Effector memory CD8-positive, alpha-beta T cell (primary cell): ENCODE results near the gene TCF7L1.

ENCODE experiments used
- ATAC-seq: fragments of 150-1000 bp; cut with Tn5 transposase; replicated peaks from 2 replicates; pipeline ENCODE4 v1.10.0; 2021; ENCODE audit warnings: mild to moderate bottlenecking, moderate library complexity
- DNase-seq, 3 experiments: peaks; one replicate each; pipeline ENCODE4 v3.0.0; 2021
- H3K27ac Mint-ChIP-seq, 2 donors: one replicate each; pipeline ENCODE4 v1.8.0; 2022; ENCODE audit warnings: mild to moderate bottlenecking in 2 of 2, mixed read lengths in 2 of 2, moderate library complexity in 2 of 2
- H3K27me3 Mint-ChIP-seq, 2 donors: one replicate each; pipeline ENCODE4 v1.8.0; 2022; ENCODE audit warnings: mixed read lengths in 2 of 2
- H3K36me3 Mint-ChIP-seq: one replicate; pipeline ENCODE4 v1.8.0; 2022; ENCODE audit warnings: mild to moderate bottlenecking, moderate library complexity, mixed read lengths; ENCODE audit not compliant: insufficient read depth
- H3K4me1 Mint-ChIP-seq, 2 donors: one replicate each; pipeline ENCODE4 v1.8.0; 2022; ENCODE audit warnings: low read depth in 2 of 2, mixed read lengths in 2 of 2
- H3K4me3 Mint-ChIP-seq, 2 donors: one replicate each; pipeline ENCODE4 v1.8.0; 2022; ENCODE audit warnings: mild to moderate bottlenecking in 2 of 2, mixed read lengths in 2 of 2, moderate library complexity in 2 of 2
- H3K9me3 Mint-ChIP-seq, 2 donors: one replicate each; pipeline ENCODE4 v1.8.0; 2022; ENCODE audit warnings: mixed read lengths in 2 of 2
- total RNA-seq, 9 experiments: gene quantifications; one replicate each; lab custom pipeline; 2026; lab: John Stamatoyannopoulos, UW

Gene TCF7L1
- 0 to 0.12 (median 0) reads per million in 9 experiments for total RNA-seq

DNA sequence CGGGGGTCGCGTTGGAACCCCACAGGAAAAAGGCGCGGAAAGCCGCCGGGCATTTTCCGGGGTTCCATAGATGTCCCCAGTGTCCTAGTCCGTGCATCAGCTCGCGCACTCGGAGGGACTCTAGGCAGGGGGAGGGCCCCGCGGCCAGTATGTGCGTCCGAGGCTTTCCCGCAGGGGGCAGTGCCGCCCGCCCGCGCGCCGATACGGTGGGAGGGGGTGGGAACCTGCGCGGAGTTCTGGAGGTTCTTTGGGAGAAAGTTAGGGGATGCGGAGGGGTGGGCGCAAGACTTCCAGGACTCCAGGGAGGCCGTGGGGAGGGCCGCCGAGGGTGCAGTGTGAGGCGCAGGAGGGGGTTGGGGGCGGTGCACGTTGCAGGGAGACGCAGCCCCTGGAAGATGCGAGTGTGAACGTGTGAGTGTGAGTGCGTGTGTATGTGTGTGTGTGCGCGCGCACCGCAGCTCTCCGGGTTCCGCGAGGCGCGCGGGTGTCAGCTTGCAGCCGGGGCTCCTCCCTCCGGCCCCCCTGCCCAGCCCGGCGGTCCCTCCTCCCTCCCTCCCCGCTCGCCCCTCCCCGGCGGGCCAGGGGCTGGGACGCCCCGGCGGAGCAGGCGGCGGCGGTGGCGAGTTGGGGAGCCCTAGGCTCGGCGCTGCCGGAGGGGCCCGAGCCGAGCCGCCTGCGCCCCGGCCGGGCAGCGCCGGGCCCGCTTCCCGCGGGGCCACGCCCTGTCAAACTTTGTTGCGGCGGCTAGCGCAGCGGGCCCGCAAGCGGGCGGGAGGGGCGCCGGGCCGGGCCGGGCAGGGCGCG lies at the start of gene TCF7L1:
TSS of gene TCF7L1 (plus strand) at position 559 of the 804 bp plus-strand sequence. CDS start 293 bp downstream, outside the sequence.
- Mint-ChIP-seq H3K27me3 (peaks cover 48 to 68% of the 10 kb centered on the region in 2 donors), H3K4me3 (peak within 1 kb of the TSS; percentile 73 to 78), H3K9me3 (no peaks in the 10 kb centered on the region), H3K27ac (no peak within 1 kb of the TSS), H3K4me1 (peaks cover 3 to 5% of the 10 kb centered on the region in 2 donors), H3K36me3 (peaks cover 3% of the 10 kb centered on the region)
- DNase-seq (peak in 2 of 3 experiments; percentile 6 to 16), ATAC-seq (peak; percentile 64)

- DNase-seq (no peak), ATAC-seq (no peak)
- Mint-ChIP-seq H3K9me3 (peaks cover 1 to 5% of the 10 kb centered on the region in 2 donors), H3K27me3 (peaks cover 46 to 58% of the 10 kb centered on the region in 2 donors), H3K27ac (no peak overlapping the region), H3K4me3 (no peak overlapping the region), H3K36me3 (no peaks in the 10 kb centered on the region), H3K4me1 (no peaks in the 10 kb centered on the region)
Observed at GRCh38 chr2:85085563-85085962, 47.6 kb upstream of the TCF7L1 start.

DNA sequence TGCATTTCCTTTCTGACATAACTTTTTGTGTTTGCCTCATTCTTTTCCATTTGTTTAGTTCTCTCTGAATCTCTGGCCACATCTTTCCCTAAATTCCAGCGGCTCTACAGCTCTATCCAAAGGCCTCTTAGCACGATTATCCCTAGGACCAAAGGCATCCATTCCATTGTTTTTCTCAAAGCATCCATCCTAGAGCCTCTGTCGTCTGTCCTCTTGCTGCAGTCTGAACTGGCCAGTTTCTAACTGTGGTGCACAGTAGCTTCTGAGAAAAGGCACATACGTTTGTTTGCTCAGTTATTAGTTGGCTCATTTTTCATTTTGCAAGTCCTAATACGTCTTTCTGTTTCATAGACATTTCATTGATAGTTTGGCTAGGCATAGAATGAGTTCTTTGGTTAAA lies 45.7 kb upstream of the TCF7L1 start:
- DNase-seq = no peak
- Mint-ChIP-seq H3K4me3 (no peak overlapping the region), H3K27ac (no peak overlapping the region), H3K27me3 (peaks cover 42 to 47% of the 10 kb centered on the region in 2 donors), H3K36me3 (no peaks in the 10 kb centered on the region), H3K9me3 (peaks cover 1 to 5% of the 10 kb centered on the region in 2 donors), H3K4me1 (no peaks in the 10 kb centered on the region)
- ATAC-seq = no peak

DNA sequence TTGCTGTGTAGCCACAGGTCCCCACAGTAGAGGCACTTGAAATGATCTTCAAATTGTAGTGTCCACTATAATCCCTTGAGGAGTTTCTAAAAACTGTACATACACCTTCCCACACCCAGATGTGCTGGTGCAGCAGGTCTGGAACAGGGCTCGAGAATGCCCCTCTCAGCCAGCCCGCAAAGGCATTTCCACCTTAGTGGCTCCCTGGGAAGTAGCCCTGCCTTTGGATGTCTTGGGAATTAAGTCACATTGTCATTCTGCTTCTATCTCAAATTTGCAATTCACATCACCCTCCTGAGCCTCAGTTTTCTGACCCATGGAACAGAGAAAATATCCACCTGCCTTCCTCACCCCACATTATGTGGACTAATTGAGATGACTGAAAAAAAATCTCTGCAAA lies 44.3 kb upstream of the TCF7L1 start:
- Mint-ChIP-seq H3K9me3 (no peaks in the 10 kb centered on the region), H3K4me1 (no peaks in the 10 kb centered on the region), H3K36me3 (no peaks in the 10 kb centered on the region), H3K27ac (no peak overlapping the region), H3K4me3 (no peak overlapping the region), H3K27me3 (peaks cover 29 to 33% of the 10 kb centered on the region in 2 donors)
- DNase-seq (no peak), ATAC-seq (no peak)

GRCh38 chr2:85089585-85089984 lies 43.6 kb upstream of the TCF7L1 start:
- Mint-ChIP-seq H3K4me1 (no peaks in the 10 kb centered on the region), H3K36me3 (no peaks in the 10 kb centered on the region), H3K4me3 (no peak overlapping the region), H3K27ac (no peak overlapping the region), H3K9me3 (no peaks in the 10 kb centered on the region), H3K27me3 (peaks cover 24 to 27% of the 10 kb centered on the region in 2 donors)
- no peak for ATAC-seq
- DNase-seq = no peak

GRCh38 chr2:85091838-85092237 lies 41.4 kb upstream of the TCF7L1 start:
- Mint-ChIP-seq H3K4me3 (no peak overlapping the region), H3K4me1 (no peaks in the 10 kb centered on the region), H3K27ac (no peak overlapping the region), H3K9me3 (no peaks in the 10 kb centered on the region), H3K36me3 (no peaks in the 10 kb centered on the region), H3K27me3 (peaks cover 35 to 43% of the 10 kb centered on the region in 2 donors)
- DNase-seq (no peak), ATAC-seq (no peak)

DNA sequence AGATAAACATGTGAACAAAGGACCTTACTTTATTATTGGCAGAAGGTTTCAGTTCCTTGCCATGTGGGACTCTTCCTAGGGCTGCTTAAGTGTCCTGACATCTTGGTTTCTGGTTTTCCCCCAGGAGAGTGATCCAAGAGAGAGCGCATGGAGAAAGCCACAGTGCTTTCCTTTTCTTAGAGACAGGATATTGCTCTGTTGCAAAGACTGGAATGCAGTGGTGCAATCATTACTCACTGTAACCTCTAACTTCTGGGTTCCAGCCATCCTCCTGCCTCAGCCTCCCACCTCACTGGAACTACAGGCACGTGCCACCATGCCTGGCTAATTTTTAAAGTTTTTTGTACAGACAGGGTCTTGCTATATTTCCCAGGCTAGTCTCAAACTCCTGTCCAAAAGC lies 38.1 kb upstream of the TCF7L1 start:
- ATAC-seq (no peak), DNase-seq (no peak)
- H3K9me3 Mint-ChIP-seq = no peaks in the 10 kb centered on the region
- H3K4me3 Mint-ChIP-seq = no peak overlapping the region
- no peak overlapping the region for H3K27ac Mint-ChIP-seq
- H3K4me1 Mint-ChIP-seq = no peaks in the 10 kb centered on the region
- no peaks in the 10 kb centered on the region for H3K36me3 Mint-ChIP-seq
- H3K27me3 Mint-ChIP-seq = peaks cover 47 to 50% of the 10 kb centered on the region in 2 donors

GRCh38 chr2:85096616-85097015 lies 36.6 kb upstream of the TCF7L1 start:
- Mint-ChIP-seq H3K9me3 (no peaks in the 10 kb centered on the region), H3K4me1 (no peaks in the 10 kb centered on the region), H3K4me3 (no peak overlapping the region), H3K36me3 (no peaks in the 10 kb centered on the region), H3K27me3 (peaks cover 39 to 43% of the 10 kb centered on the region in 2 donors), H3K27ac (no peak overlapping the region)
- no peak for ATAC-seq
- DNase-seq = no peak

DNA sequence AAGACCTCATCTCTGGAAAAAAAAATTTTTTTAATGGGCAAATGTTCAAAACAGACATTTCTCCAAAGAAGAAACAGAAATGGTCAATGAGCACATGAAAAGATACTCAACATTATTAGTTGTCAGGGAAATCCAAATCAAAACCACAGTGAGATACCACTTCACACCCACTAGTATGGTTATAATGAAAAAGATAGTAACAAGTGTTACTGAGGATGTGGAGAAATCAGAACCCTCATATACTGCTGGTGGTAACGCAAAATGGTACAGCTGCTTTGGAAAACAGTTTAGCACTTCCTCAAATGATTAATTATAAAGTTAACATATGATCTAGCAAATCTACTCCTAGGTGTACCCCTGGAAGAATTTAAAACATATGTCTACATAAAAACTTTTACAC lies 29.0 kb upstream of the TCF7L1 start:
- Mint-ChIP-seq H3K36me3 (no peaks in the 10 kb centered on the region), H3K27me3 (peaks cover 12 to 17% of the 10 kb centered on the region in 2 donors), H3K9me3 (peaks cover 0 to 2% of the 10 kb centered on the region in 2 donors), H3K27ac (peak overlapping the region in 1 of 2 donors; percentile 45), H3K4me1 (no peaks in the 10 kb centered on the region), H3K4me3 (no peak overlapping the region)
- ATAC-seq (peak; percentile 42), DNase-seq (no peak)

DNA sequence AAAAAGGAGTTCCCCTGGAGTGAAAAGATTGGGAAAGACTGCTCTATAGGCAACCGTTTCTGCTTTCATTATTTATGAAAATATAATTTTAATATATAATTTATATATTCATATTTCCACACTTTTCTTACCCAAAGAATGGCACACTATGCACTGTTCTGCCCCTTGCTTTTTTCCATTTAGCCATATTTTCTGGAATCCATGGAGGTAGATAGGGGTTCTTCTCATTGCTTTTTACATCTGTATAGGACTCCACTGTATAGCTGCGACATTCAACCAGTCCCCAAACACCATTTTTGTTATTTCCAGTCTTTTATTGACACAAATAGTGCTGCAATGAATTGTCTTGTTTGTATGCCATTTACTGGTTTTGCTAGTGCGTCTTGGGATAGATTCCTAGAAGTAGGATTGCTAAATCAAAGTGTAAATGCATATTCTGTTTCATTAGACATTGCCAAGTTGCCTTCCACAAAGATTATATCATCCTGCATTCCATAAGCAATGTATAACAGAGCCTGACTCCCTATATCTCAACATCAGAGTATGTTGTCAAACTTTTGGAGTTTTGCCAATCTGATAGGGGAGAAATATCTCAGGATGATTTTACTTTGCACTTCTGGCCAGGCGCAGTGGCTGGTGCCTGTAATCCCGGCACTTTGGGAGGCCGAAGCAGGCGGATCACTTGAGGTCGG lies 26.6 kb upstream of the TCF7L1 start:
- H3K27me3 Mint-ChIP-seq = peaks cover 17 to 23% of the 10 kb centered on the region in 2 donors
- peaks cover 0 to 2% of the 10 kb centered on the region in 2 donors for H3K9me3 Mint-ChIP-seq
- no peak overlapping the region for H3K27ac Mint-ChIP-seq
- DNase-seq = no peak
- ATAC-seq = no peak
- H3K36me3 Mint-ChIP-seq = no peaks in the 10 kb centered on the region
- H3K4me3 Mint-ChIP-seq = no peak overlapping the region
- H3K4me1 Mint-ChIP-seq = no peaks in the 10 kb centered on the region

DNA sequence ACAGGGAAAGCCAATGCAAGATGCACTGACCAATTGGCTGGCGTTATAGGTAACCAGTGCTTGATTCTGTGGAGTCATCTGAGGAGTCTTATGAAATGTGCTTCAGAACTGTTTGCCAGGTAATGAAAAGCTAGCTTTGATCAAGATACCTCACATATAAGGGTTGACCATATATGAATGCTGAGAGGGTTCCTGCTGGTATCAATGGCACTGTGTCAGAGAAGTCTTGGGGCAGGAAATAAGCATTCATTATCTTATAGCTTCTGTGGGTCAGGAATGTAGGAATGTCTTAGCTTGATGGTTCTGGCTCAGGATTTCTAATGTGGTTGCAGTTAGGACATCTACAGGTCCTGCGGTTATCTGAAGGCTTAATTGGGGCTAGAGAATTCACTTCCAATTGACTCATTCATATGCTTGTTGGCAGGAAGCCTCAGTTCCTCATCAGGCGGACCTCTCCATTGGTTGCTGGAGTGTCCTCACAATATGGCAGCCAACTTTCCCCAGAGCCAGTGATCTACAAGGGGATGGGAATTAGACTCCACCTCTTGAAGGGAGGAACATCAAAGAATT lies 22.1 kb upstream of the TCF7L1 start:
- H3K27me3 Mint-ChIP-seq = peaks cover 22 to 49% of the 10 kb centered on the region in 2 donors
- no peaks in the 10 kb centered on the region for H3K4me1 Mint-ChIP-seq
- no peak overlapping the region for H3K27ac Mint-ChIP-seq
- no peaks in the 10 kb centered on the region for H3K9me3 Mint-ChIP-seq
- H3K36me3 Mint-ChIP-seq = no peaks in the 10 kb centered on the region
- DNase-seq = no peak
- no peak overlapping the region for H3K4me3 Mint-ChIP-seq
- ATAC-seq = no peak

GRCh38 chr2:85111819-85112281 lies 21.3 kb upstream of the TCF7L1 start:
- no peaks in the 10 kb centered on the region for H3K4me1 Mint-ChIP-seq

GRCh38 chr2:85112906-85113625 lies 20.1 kb upstream of the TCF7L1 start:
- no peak for ATAC-seq
- Mint-ChIP-seq H3K4me3 (no peak overlapping the region), H3K4me1 (no peaks in the 10 kb centered on the region), H3K27ac (no peak overlapping the region), H3K27me3 (peaks cover 22 to 49% of the 10 kb centered on the region in 2 donors), H3K9me3 (no peaks in the 10 kb centered on the region), H3K36me3 (no peaks in the 10 kb centered on the region)
- no peak for DNase-seq

More at GRCh38 chr2:85111819-85112281, 21.3 kb upstream of the TCF7L1 start:
- DNase-seq (no peak), ATAC-seq (no peak)
- no peak overlapping the region for H3K4me3 Mint-ChIP-seq
- H3K27ac Mint-ChIP-seq = no peak overlapping the region
- no peaks in the 10 kb centered on the region for H3K36me3 Mint-ChIP-seq
- H3K9me3 Mint-ChIP-seq = no peaks in the 10 kb centered on the region
- peaks cover 22 to 49% of the 10 kb centered on the region in 2 donors for H3K27me3 Mint-ChIP-seq
